Heart left ventricle (tissue), 16 donors: ENCODE measurements around the gene PRC1. TPM values are rescaled to one million over a fixed set of nuclear protein-coding genes. Genes with fewer than 3 reads are reported as not detected.

Experiments
- ATAC-seq, 4 donors: fragments of 200-7000 bp; cut with Tn5 transposase; one replicate each; pipeline ENCODE4 v1.9.1; 2020 to 2022; ENCODE audit warnings: moderate library complexity in 4 of 4, mild to moderate bottlenecking in 3 of 4, moderate number of reproducible peaks in 1 of 4
- DNase-seq, 5 donors: peaks; one replicate each; pipeline ENCODE4 v3.0.0-alpha.2; 2020
- H3K27ac ChIP-seq, 12 donors: fragments of 200-600 bp; sonication (generic) in 4 of 12; one replicate each; pipeline versions ENCODE4 v1.5.0 to v1.8.0; 2016 to 2022; ENCODE audit warnings: mild to moderate bottlenecking in 2 of 12
- H3K27me3 ChIP-seq, 9 donors: fragments of 200-600 bp; sonication (generic) in 2 of 9; one replicate each; pipeline versions ENCODE4 v1.5.1 to v1.8.0; 2016 to 2022; ENCODE audit warnings: mild to moderate bottlenecking in 3 of 9
- H3K36me3 ChIP-seq, 9 donors: fragments of 200-600 bp; sonication (generic) in 2 of 9; one replicate each; pipeline versions ENCODE4 v1.5.0 to v1.8.0; 2018 to 2022; ENCODE audit warnings: mild to moderate bottlenecking in 2 of 9
- H3K4me1 ChIP-seq, 12 donors: fragments of 200-600 bp; sonication (generic) in 4 of 12; one replicate each; pipeline versions ENCODE4 v1.5.0 to v1.8.0; 2016 to 2022; ENCODE audit warnings: mild to moderate bottlenecking in 3 of 12
- H3K4me3 ChIP-seq, 12 donors: fragments of 200-600 bp; sonication (generic) in 4 of 12; one replicate each; pipeline versions ENCODE4 v1.5.0 to v1.8.0; 2017 to 2022; ENCODE audit warnings: mild to moderate bottlenecking in 9 of 12, moderate library complexity in 4 of 12
- H3K9me3 ChIP-seq, 12 donors: fragments of 200-600 bp; sonication (generic) in 4 of 12; one replicate each; pipeline versions ENCODE4 v1.5.0 to v1.8.0; 2016 to 2022; ENCODE audit warnings: mild to moderate bottlenecking in 1 of 12
- CTCF ChIP-seq, 12 donors: fragments of 200-600 bp; sonication (generic) in 4 of 12; IDR thresholded peaks; one replicate each; pipeline versions ENCODE4 v1.5.0 to v1.8.0; 2018 to 2022; ENCODE audit warnings: antibody characterized with exemption in 12 of 12, mild to moderate bottlenecking in 5 of 12
- POLR2A ChIP-seq, 2 donors: fragments of 450-650 bp; IDR thresholded peaks; one replicate each; pipeline ENCODE4 v1.6.1; 2017; ENCODE audit warnings: antibody characterized with exemption in 2 of 2, mild to moderate bottlenecking in 2 of 2, moderate library complexity in 2 of 2
- WGBS, 4 donors: extraction: QIAGEN DNeasy Blood & Tissue Kit in 2 of 4; methylation state at CpG; one replicate each; pipeline versions ENCODE4 v1.1.5 to v1.1.7; 2013 to 2018; 5-methylcytosine and 5-hydroxymethylcytosine counted together
- intact Hi-C, 10 donors: fragments of 100-400 bp; cut with DNase I; formaldehyde crosslinking; loops; one replicate each; pipeline versions ENCODE4 v1.11.1 to v1.14.2; 2022
- polyA plus RNA-seq, 2 donors: library from polyadenylated mRNA; stranded (reverse); fragments of 200-250 nt; gene quantifications; one replicate each; pipeline ENCODE4 v1.2.3, GENCODE V29; 2013
- total RNA-seq, 9 donors: library from RNA; depleted of rRNA in 2 of 9; stranded (reverse); fragments of >200 nt in 2 of 9; fragmentation: NEBNext Ultra II Directional in 3 of 9; extraction: Animal tissue kit (Norgen Biotek cat#: 25700) in 3 of 9; gene quantifications; one replicate each; pipeline versions ENCODE4 v1.1.0 to v1.2.4, GENCODE V29; 2016 to 2023
- donor health status: ischemic (EF 13 %, LVEDD 7.1; RV severe dilation, severe dysfunction).
- donor health status: healthy with polysubstance abuse.
- donor health status: DM: no; HTN: yes; CAD: no.
- donor health status: DM: no; HTN: no; CAD: no.
- donor health status: ischemic (EF 25% LVEDD 6.9; RV normal size, moderate dysfunction).
- donor health status: ischemic (EF 25% LVEDD 5.7; RV mildly dilated, moderate dysfunction).
- donor health status: healthy.
- donor health status: DM: yes; HTN: yes; CAD: no.
- donor health status: ischemic (EF 35%, LVEDD 5.7; RV mildly dilated, moderate dysfunction).
- donor health status: nonischemic (EF 11% LVEDD 7.7; RV severe dilation, severe dysfunction).
- donor health status: DM: yes; HTN: yes; CAD: no.
- donor health status: PGD.
- donor health status: ischemic (EF 29% LVEDD 5.4; RV normal size, mild dysfunction).
- donor health status: nonischemic (EF 23%, LVEDD 6.1; RV moderate dilation, normal function).

PRC1 gene
- total and polyA plus RNA-seq, 11 donors = 1.9 to 25.7 (median 4.7) TPM

DNA sequence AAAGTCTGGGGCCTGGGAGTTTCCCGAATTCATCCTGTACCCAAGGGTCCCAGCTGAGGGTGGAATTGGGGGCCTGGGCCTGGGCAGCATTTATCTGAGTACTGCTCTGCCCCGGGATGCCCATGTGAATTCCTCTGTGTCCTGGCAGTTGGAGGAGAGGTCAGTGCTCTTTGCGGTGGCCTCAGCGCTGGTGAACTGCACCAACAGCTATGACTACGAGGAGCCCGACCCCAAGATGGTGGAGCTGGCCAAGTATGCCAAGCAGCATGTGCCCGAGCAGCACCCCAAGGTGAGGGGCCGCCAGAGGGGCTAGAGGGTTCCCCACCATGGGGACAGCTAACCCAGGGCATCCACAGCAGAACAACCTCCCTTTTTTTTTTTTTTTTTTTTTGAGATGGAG is 45.8 kb downstream of the PRC1 start:
- peaks cover 4 to 100% (median 97%) of the 10 kb centered on the region in 9 donors for H3K36me3 ChIP-seq
- WGBS, 4 donors = 91 to 98% (median 93%) methylated on average over 4 to 8 of the region's 8 CpGs
- DNase-seq = no peak
- H3K9me3 ChIP-seq = no peaks in the 10 kb centered on the region
- intact Hi-C loops = no loop called here
- TF ChIP-seq POLR2A (IDR thresholded peaks at IDR 0.05) (no peak), CTCF (IDR thresholded peaks at IDR 0.05) (no peak)
- H3K27ac ChIP-seq = no peak overlapping the region
- H3K4me1 ChIP-seq = no peaks in the 10 kb centered on the region
- H3K4me3 ChIP-seq = no peak overlapping the region
- ATAC-seq = no peak
- no peaks in the 10 kb centered on the region for H3K27me3 ChIP-seq

DNA sequence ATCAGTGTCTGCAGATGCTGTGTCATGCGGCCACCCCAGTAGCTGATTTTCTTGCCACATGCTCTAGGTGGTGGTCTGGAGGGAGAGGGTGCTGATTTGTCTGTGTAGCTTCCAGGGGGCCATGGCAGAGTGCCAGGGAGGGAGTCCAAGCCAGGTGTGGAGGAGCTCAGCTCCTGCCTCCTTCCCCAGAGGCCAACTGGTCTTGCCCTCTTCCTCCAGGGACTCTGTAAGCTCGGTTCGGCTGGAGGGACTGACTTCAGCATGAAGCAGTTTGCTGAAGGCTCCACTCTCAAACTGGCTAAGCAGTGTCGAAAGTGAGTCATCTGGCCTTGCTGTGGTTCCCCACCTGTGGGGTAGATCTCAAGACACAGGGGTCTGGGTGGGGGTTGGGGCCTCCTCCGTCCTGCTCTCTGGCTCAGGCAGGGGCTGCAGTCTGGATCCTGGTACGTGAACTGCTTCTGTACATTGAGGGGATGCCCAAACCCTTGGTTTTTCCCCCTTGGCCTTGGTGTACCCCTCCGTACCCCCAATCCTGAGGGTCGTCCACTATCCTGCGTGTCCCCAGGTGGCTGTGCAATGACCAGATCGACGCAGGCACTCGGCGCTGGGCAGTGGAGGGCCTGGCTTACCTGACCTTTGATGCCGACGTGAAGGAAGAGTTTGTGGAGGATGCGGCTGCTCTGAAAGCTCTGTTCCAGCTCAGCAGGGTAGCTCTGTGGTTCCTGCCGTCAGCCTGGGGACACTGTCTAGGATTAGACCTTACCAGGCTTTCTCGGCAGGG is 46.6 kb downstream of the PRC1 start:
- Histone ChIP-seq H3K27ac (no peak overlapping the region), H3K9me3 (no peaks in the 10 kb centered on the region), H3K36me3 (peaks cover 4 to 100% (median 97%) of the 10 kb centered on the region in 9 donors), H3K4me1 (no peaks in the 10 kb centered on the region), H3K27me3 (no peaks in the 10 kb centered on the region), H3K4me3 (no peak overlapping the region)
- ATAC-seq (peak in 1 of 4 donors; percentile 5), DNase-seq (no peak)
- TF ChIP-seq POLR2A (IDR thresholded peaks at IDR 0.05) (no peak), CTCF (IDR thresholded peaks at IDR 0.05) (no peak)
- intact Hi-C loops = no loop called here
- WGBS, 4 donors = 87 to 96% (median 91%) methylated on average over 15 to 18 of the region's 18 CpGs

DNA sequence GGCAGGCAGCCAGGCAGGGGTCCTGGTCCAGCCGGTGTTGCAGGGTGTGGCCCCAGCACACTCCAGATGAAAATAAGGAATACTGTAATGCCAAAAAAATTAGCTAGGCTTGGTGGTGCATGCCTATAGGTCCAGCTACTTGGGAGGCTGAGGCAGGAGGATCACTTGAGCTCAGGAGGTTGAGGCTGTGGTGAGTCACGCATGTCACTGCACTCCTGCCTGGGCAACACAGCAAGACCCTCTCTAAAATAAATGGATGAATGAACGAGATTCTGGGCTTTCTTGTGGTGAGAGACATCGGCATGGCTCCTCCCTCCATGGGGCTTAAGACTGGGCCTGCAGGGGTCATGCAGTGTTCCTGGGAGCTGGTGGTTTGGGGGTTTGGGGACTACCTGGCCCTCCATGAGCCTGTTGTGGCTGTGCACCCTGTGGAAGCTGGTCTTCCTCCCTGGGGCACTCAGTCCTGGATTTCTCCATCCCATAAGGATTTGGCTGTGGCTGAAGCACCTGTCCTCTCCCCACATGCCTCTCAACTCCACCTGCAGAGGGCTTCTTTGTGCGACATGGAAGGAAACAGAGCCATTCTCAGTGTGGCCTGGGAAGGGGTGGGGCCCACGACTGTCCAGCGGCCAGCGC is 47.3 kb downstream of the PRC1 start:
- no peak for DNase-seq
- TF ChIP-seq POLR2A (IDR thresholded peaks at IDR 0.05) = no peak
- TF ChIP-seq CTCF (IDR thresholded peaks at IDR 0.05) = no peak
- no peak overlapping the region for H3K27ac ChIP-seq
- ATAC-seq = no peak
- H3K4me3 ChIP-seq = no peak overlapping the region
- H3K4me1 ChIP-seq = no peaks in the 10 kb centered on the region
- H3K27me3 ChIP-seq = no peaks in the 10 kb centered on the region
- peaks cover 4 to 100% (median 97%) of the 10 kb centered on the region in 9 donors for H3K36me3 ChIP-seq
- WGBS, 4 donors = 84 to 90% (median 88%) methylated on average over 8 of the region's 8 CpGs
- H3K9me3 ChIP-seq = no peaks in the 10 kb centered on the region
- intact Hi-C loops = no loop called here

DNA sequence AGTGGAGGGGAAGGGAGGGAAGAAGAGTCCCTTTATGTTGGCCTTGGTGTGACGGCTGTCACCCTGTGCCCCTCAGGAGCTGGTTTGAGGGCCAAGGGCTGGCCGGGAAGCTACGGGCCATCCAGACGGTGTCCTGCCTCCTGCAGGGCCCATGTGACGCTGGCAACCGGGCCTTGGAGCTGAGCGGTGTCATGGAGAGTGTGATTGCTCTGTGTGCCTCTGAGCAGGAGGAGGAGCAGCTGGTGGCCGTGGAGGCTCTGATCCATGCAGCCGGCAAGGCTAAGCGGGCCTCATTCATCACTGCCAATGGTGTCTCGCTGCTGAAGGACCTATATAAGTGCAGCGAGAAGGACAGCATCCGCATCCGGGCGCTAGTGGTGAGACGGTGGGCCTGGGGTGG is 47.8 kb downstream of the PRC1 start:
- Histone ChIP-seq H3K4me3 (no peak overlapping the region), H3K9me3 (no peaks in the 10 kb centered on the region), H3K36me3 (peaks cover 4 to 100% (median 97%) of the 10 kb centered on the region in 9 donors), H3K4me1 (no peaks in the 10 kb centered on the region), H3K27ac (no peak overlapping the region), H3K27me3 (no peaks in the 10 kb centered on the region)
- ATAC-seq (no peak), DNase-seq (no peak)
- intact Hi-C loops = no loop called here
- 93 to 96% (median 95%) methylated on average over 9 to 16 of the region's 16 CpGs for WGBS, 4 donors
- TF ChIP-seq POLR2A (IDR thresholded peaks at IDR 0.05) (no peak), CTCF (IDR thresholded peaks at IDR 0.05) (no peak)
